Left ventricle myocardium superior (tissue), 1 donor: Measurements from ENCODE around the gene TCF3. TPM values are rescaled to one million over a fixed set of nuclear protein-coding genes. Genes with fewer than 3 reads are reported as not detected.

Source experiments
- ATAC-seq: fragments of 200-7000 bp; cut with Tn5 transposase; one replicate; pipeline ENCODE4 v1.9.1; 2020; ENCODE audit warnings: mild to moderate bottlenecking, moderate library complexity
- DNase-seq: peaks from one replicate; pipeline ENCODE4 v3.0.0-alpha.2; 2020
- intact Hi-C: fragments of 100-400 bp; cut with micrococcal nuclease; formaldehyde crosslinking; loops from one replicate; pipeline ENCODE4 v1.11.0; 2022
- total RNA-seq: library from RNA; stranded (reverse); fragmentation: NEBNext Ultra II Directional; extraction: Animal tissue kit (Norgen Biotek cat#: 25700); gene quantifications from one replicate; pipeline ENCODE4 v1.2.1, GENCODE V29; 2021
- donor health status: DM: no; HTN: yes; CAD: no; lungs with severe emphysema.

TCF3 gene
- total RNA-seq, 1 donor from 2014 or later = 20.7 TPM

- intact Hi-C loops = no loop called here
These were observed 53.0 kb downstream of the TCF3 start for GRCh38 chr19:1599460-1599846.

GRCh38 chr19:1598777-1599459 is 53.5 kb downstream of the TCF3 start:
- DNase-seq (no peak), ATAC-seq (no peak)
- intact Hi-C loops = no loop called here

More at GRCh38 chr19:1599460-1599846, 53.0 kb downstream of the TCF3 start:
- DNase-seq = no peak
- no peak for ATAC-seq

DNA sequence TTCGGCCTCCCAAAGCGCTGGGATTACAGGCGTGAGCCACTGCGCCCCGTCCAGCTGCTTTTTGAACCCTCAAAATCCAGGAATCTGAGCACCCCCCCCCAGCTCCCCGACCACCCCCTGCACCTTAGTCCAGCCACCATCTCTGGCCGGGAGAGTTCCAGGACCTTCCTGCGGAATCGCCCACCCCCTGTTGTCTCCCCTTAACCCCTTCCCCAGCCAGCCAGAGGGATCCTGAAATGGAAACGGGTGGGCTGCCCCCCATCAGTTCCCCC is 59.0 kb downstream of the TCF3 start:
- no peak for ATAC-seq
- no peak for DNase-seq
- intact Hi-C loops = no loop called here

DNA sequence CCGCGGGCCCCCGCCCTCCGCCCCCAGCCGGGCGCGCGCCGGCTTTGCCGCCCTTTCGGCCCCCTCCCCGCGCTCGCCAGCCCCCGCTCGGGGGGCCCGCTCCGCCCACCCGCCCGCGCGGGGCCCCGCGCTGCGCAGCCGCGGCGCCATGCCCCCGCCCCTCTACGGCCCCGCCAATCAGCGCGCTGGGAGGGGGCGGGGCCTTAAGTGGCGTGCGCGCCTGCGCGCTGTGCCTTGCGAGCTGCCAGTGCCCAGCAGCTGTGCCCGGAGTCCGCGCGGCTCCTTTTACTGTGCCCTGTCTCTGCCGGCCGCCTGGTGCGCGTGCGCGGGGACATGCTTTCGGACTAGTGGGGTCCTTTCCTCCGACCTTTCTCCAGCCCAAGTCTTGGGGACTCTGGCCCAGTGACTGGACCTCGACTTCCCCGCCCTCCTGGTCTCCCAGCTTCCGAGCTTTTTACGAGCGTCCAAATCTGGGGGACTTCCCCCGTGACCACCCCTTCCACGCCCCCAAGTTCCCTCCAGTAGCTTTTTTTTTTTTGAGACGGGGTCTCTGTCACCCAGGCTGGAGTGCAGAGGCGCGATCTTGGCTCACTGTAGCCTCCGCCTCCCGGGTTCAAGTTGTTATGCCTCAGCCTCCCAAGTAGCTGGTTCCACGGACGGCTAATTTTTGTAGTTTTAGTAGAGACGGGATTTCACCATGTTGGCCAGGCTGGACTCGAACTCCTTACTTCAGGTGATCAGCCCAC is 59.5 kb downstream of the TCF3 start, which contains the start of gene MBD3:
MBD3 (minus strand) TSS at position 111 of the 746 bp plus-strand sequence. CDS start 234 bp downstream, outside the sequence.
- peak; percentile 96 for DNase-seq
- intact Hi-C loops = no loop called here
- peak; percentile 92 for ATAC-seq

DNA sequence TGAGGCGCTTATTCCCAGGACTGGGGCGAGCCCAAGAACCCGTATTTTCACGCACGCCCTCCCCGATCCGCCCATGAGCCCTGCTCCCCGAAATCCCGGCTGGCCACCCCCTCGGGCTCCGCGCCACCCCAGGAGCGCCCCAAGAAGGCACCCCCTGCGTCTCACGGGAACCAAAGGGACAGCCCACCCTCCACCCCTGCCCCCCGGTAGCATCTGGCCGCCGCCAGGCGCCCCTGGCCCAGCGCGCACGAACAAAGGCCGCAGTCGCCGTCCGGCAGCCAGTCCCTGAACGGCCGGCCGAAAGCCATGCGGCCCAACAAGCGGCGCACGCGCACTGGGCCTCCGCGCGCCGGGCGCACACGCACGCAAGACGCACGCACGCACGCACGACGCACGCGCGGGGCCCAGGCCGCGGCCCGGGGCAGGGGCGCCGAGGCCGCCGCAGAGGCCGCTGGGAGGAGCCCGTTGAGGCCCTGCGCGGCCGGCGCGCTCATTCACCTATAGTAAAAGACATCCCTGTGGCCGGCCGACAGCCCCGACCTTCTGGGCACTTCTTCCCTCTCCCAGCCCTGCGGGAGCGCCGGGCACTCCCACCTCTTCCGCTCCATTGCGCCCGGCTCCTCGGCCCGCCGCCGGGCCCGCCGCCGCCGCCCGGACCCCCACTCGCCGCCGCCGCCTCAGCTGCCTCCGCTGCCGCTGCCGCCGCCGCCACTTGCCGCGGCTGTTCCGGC is 60.2 kb downstream of the TCF3 start:
- DNase-seq (peak; percentile 95), ATAC-seq (peak; percentile 85)
- intact Hi-C loops = no loop called here

DNA sequence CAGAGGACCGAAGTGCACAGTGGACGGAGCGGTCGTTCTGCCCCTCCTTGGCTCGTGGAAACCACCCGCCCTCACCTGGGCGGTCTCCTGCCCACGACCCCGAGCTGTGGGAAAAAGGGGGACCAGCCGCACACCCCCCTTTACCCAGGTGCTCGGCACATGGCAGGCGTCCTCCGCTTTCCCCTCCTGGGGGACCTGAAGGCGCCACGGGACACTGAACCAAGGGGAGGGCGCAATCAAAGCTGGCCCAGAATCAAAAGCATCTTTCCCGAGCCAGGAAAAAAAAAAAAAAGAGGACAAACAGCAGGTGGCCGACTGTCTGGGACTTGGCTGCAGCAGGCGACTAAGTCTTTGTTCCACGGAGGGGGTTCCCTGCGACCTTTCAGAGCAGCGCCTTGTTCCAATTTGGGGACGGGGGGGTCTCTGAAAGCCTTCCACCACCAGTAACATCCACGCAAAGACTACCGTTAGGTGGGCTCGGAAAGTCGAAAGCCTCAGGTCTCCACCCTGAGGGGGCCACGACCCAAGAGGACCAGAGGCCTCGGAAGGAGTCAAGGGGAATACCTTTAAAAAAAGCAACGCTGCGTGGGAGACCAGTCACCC is 60.9 kb downstream of the TCF3 start:
- intact Hi-C loops = no loop called here
- ATAC-seq (no peak), DNase-seq (no peak)

DNA sequence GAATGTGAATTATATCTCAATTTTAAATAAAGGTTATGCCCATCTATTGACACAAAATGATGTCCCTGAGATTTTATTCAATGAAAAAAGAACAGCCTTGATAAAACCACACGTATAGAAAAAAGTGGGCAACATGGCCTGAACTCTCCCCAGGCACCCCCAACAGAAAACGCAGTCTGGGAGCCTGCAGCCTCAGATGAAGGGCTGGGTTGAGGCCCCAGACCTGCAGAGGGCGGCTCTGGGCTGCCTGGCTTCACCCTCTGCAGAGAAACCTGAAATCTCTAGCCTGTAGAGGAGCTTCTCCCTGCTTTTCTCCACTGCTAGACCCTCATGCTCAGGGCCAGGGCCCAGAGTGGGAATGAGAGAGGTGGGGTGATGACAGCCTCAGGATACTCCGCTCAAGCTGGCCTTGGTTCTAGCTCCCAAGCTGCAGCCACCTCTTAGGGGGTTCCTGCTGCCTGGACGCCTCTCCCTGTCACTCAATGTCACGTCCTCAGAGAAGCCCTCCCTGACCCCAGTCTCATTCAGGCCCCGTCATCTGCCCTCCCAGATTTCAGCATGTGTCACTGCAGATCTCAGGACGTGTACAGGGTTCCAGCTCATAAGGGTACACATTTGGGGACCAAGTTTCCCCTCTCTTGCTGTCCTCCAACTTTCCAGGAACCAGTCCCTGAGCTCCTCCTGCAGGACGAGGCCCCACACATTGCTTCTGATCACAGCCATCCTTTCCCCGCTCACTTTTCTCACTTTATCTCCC is 61.6 kb downstream of the TCF3 start:
- DNase-seq (no peak), ATAC-seq (no peak)
- intact Hi-C loops = no loop called here

DNA sequence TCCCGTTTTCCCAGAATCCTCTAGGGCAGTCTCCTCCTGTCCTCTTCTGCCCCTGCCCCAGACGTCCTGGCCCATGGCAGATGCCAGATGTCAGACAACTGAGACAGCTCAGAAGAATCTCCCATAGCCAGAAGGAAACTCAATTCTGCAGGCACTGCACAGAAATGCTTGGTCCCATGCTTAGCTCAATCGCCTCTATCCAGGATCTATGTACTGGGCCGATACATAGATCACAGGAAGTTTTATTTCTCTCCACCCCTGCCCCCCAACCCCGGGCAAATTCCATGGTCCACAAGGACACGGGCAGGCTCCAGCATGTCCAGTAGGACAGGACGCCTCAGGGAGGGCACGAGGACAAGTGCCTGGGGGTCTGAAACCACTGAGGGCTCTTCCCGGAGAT is 64.5 kb downstream of the TCF3 start:
- no peak for ATAC-seq
- intact Hi-C loops = no loop called here
- DNase-seq = no peak

DNA sequence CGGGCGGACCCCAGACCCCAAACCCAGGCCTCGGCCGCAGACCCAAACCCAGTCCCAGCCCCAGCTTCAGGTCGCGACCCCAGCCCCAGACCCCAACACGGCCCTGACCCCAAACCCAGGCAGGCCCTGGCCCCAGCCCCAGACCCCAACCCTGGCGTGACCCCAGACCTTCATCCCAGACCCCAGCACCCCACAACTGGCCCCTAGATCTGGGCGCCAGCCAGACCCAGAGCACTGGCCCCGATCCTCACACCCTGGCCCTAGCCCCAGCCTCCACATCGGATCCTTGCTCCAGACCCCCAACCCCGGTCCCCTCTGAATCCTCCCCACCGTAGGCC is 67.2 kb downstream of the TCF3 start:
- ATAC-seq (no peak), DNase-seq (no peak)
- intact Hi-C loops = no loop called here

DNA sequence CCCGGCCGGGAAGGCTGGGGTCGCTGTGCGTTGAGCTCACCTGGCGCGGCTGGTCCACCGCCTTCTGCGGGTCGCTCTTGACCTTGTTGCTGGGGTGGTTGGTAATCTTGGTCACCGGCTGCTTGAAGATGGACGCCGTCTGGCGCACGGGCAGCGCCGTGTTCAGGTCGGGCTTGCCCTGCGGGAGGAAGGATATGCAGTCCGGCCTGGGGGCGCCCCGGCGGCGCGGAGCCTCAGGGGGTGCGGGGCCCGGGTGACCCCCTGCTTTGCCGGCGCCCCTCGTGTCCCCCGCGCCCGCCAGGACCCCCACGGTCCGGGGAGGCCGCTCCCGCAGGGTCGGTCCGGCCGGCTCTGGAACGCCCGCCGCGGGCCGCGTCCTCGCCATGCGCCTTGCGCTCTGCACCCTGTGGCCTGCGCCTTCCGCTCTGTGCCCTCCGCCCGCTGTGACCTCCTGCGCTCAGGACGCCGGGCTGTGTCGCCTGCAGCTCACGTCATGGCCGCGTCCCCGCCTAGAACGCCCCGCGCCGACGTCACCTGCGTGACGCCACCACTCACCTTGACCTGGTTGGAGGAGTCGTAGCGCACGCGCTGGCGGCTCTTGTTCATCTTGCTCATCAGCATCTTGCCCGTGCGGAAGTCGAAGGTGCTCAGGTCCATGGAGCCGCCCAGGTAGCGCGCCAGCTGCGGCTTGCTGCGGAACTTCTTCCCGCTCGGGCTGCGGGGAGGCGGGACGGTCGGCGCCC is 67.7 kb downstream of the TCF3 start:
- intact Hi-C loops = no loop called here
- DNase-seq = no peak
- peak; percentile 40 for ATAC-seq

DNA sequence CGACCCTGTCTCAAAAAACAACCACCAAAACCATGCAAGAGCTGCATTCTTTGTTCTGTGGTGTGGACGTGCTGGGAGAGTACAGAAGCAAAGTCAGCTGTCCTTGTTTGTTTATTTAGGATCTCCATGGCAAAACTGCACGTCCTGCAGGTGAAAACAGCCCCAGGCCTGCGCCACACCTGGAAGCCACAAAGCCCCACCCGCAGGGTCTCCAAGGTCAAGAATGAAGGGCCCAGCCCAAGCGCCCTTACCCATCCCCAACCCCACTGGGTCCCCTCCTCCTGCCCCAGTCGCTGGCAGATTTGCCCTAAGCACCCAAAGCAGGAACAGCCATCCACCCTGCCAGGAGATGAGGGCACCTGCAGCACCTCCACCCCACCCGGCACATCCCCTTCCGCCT is 70.2 kb downstream of the TCF3 start:
- DNase-seq = no peak
- no peak for ATAC-seq
- intact Hi-C loops = no loop called here

DNA sequence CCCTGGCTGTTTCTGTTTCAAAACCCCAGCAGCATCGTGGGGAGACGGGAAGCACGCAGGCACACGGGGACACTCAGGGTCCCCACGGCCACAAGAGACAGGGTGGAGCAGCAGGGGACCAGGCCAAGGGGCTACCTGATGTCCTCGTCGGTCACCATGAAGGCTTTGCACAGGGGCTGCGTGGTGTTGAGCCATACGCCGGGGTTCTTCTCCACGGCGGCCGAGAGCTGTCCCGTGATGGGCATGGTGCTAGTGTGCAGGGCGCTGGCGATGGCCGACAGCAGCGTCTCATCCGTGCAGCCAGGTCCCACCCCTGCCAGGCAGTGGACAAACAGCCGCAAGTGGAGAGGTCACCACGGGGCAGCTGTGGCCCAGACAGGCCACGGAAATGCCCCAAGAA is 71.5 kb downstream of the TCF3 start:
- no peak for DNase-seq
- no peak for ATAC-seq
- intact Hi-C loops = no loop called here

DNA sequence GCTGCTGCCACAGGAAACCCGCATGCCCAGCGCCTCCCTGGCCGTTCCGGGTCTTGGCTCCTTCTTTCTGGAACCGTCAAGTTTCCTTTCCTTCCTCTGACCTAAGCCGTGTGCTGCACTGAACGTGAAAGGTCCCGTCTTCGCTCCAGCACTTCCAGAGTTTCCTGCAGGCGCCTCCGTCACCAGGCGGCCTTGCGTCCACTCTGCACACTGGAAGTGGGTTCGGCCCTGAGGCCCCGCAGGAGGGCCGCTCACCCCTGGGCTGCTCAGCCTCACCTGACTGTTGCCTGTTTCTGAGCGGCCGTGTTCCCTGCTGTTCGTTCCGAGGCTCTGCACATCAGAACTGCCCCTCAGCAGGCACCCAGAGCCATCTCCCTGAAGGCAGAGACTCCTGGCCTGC is 72.0 kb downstream of the TCF3 start:
- DNase-seq (no peak), ATAC-seq (no peak)
- intact Hi-C loops = no loop called here

DNA sequence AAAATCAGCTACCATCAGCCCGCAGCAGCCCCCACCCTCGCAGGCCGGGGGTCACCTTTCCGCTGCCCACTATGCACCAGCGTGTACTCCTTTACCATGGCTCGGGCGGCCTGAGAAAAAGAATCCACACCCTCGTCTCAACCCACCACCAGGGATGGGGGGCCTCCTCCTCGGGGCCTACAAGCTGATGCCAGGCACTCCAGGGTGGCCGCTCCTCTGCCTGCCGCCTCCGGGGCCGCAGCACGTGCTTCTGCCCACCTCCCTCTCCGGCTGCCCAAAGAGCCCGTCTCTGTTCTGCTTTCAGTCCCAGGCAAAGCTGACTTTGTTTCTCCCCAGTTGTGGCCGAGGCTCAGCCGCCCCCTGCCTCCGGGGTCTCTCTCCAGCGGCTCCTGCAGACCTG is 73.2 kb downstream of the TCF3 start:
- ATAC-seq = no peak
- DNase-seq = no peak
- intact Hi-C loops = no loop called here

DNA sequence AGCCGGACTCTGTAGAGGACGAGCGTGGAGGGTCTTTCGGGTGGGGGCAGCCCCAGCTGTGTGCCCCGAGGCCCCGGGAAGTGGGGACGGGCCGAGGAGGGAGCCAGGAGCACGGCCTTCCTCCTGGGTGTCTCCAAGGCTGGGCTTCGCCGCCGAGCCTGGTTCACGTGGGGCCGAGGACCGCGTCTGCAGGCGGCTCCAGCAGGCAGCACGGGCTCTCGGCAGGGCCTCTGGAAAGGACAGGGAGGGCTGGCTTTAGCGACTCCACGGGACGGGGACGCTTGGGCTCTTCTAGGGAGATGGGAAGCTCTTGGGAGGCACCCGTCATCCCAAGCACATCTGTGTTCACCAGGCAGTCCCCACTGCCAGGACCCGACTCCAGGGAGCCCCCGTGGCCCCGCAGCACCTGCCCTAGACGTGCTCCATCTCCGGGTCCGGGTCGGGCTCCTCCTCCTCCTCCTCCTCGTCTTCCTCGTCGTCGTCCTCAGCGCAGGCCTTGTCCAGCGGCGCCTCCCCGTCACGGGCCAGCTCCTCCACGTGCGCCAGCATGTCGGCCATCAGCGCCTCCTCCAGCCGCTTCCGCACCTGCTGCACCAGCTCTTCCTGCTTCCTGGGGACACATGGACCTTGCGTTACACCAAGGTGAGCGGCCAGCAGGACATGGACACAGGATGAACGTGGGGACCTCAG is 74.3 kb downstream of the TCF3 start:
- ATAC-seq (peak; percentile 34), DNase-seq (no peak)
- intact Hi-C loops = no loop called here

DNA sequence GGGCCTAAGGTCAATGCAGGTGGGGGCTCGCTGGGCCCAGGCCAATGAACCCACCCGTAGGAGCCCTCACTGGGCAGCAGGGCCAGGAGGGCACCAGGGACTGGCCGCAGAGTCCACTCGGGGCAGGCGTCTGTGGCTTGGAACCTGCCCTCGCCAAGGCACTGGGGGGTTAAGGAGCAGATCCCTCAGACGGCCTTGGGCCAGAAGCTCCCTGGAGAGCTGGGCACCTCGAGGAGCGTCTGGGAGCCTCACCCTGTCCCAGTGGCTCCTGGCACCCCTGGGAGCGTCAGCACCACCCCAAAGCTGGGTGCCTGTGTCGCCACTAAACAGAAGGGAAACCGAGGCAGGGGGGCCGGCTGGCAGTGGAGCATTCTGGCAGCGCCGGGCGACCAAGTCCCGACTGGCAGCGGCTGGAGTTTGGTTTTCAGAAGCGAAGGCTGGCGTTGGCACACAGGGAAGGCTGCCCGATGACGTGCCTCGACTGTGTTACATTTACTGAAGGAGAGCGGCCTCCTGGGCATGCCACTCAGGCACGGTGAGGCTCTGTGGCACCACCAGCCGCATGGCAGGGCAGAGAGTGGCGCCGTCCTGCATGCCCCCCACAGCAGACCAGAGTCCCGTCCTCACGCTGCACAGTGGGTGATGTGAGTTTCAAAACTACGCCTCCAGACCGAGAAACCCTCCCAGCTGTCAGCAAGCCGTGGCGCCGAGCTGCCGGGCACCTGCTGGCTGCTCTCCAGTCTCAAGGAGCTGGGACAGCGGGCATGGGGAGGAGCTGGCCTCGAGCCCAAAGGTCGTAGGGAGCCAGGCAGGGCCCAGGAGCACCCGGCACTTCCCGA is 75.1 kb downstream of the TCF3 start:
- intact Hi-C loops = no loop called here
- DNase-seq (peak; percentile 82), ATAC-seq (peak; percentile 71)
